SK-N-MC (cell line): ENCODE results near the gene RPS2.

ENCODE experiments used
- EZH2 ChIP-seq: fragments of 200-600 bp; sonication (generic); IDR thresholded peaks from one replicate; pipeline ENCODE4 v1.6.1; 2017; ENCODE audit warnings: antibody characterized with exemption
- FOXP2 ChIP-seq: optimal IDR thresholded peaks from 2 replicates; pipeline ENCODE3; 2011; ENCODE audit warnings: mild to moderate bottlenecking, moderate library complexity; ENCODE audit not compliant: insufficient read depth; ENCODE audit errors: extremely low read length, control extremely low read depth
- POLR2AphosphoS5 ChIP-seq: IDR thresholded peaks from 2 replicates; pipeline ENCODE4 v1.6.1; 2012; ENCODE audit warnings: mild to moderate bottlenecking, low read depth, low read length, borderline replicate concordance

- TF ChIP-seq EZH2 = no peak
- no peak for TF ChIP-seq POLR2AphosphoS5
- TF ChIP-seq FOXP2 = no peak
Observed at GRCh38 chr16:1973461-1974156, 9.0 kb upstream of the RPS2 start.
